Measurements from ENCODE around the gene RUSF1. TPM values are rescaled to one million over a fixed set of nuclear protein-coding genes. Genes with fewer than 3 reads are reported as not detected.

Gene RUSF1
- total RNA-seq, 6 donors from 2014 or later, result 46.8 to 132 (median 80.6) TPM

- 41 to 45% methylated on average over 9 of the region's 9 CpGs for WGBS, 2 donors
- ATAC-seq (ENCODE audit: low FRiP score in 2 of 2), result no peak
- H3K9me3 ChIP-seq, result peaks cover 0 to 4% (median 0%) of the 10 kb centered on the region in 4 donors
- no peak for DNase-seq
- H3K36me3 ChIP-seq, result no peaks in the 10 kb centered on the region
- H3K4me3 ChIP-seq, result no peak overlapping the region
- H3K27me3 ChIP-seq, result peaks cover 0 to 6% (median 0%) of the 10 kb centered on the region in 4 donors
- TF ChIP-seq POLR2A (IDR thresholded peaks at IDR 0.05) (no peak), CTCF (IDR thresholded peaks at IDR 0.05) (no peak), POLR2AphosphoS5 (IDR thresholded peaks at IDR 0.05) (no peak), EP300 (IDR thresholded peaks at IDR 0.05) (no peak)
- H3K27ac ChIP-seq, result no peak overlapping the region
- H3K4me1 ChIP-seq, result peaks cover 6 to 10% (median 7%) of the 10 kb centered on the region in 4 donors
Measured at GRCh38 chr16:31535737-31536136, 27.5 kb upstream of the RUSF1 start.

- no peaks in the 10 kb centered on the region for H3K9me3 ChIP-seq
- DNase-seq (no peak), ATAC-seq (ENCODE audit: low FRiP score in 2 of 2) (no peak)
- no peak for TF ChIP-seq POLR2A (IDR thresholded peaks at IDR 0.05)
- no peak for TF ChIP-seq CTCF (IDR thresholded peaks at IDR 0.05)
- no peak for TF ChIP-seq EP300 (IDR thresholded peaks at IDR 0.05)
- no peak for TF ChIP-seq POLR2AphosphoS5 (IDR thresholded peaks at IDR 0.05)
- no peaks in the 10 kb centered on the region for H3K36me3 ChIP-seq
- 71 to 81% methylated on average over 4 of the region's 4 CpGs for WGBS, 2 donors
- H3K4me3 ChIP-seq, result no peak overlapping the region
- H3K27me3 ChIP-seq, result peaks cover 0 to 7% (median 3%) of the 10 kb centered on the region in 4 donors
- peaks cover 6 to 29% (median 13%) of the 10 kb centered on the region in 4 donors for H3K4me1 ChIP-seq
- H3K27ac ChIP-seq, result no peak overlapping the region
Measured at GRCh38 chr16:31532896-31533295, 24.7 kb upstream of the RUSF1 start.

- Histone ChIP-seq H3K4me1 (peaks cover 0 to 21% (median 6%) of the 10 kb centered on the region in 4 donors), H3K36me3 (no peaks in the 10 kb centered on the region), H3K27ac (no peak overlapping the region), H3K4me3 (no peak overlapping the region), H3K9me3 (no peaks in the 10 kb centered on the region), H3K27me3 (peaks cover 0 to 7% (median 0%) of the 10 kb centered on the region in 4 donors)
- TF ChIP-seq POLR2A (IDR thresholded peaks at IDR 0.05) (no peak), EP300 (IDR thresholded peaks at IDR 0.05) (no peak), CTCF (IDR thresholded peaks at IDR 0.05) (no peak), POLR2AphosphoS5 (IDR thresholded peaks at IDR 0.05) (no peak)
- 63 to 74% methylated on average over 2 of the region's 2 CpGs for WGBS, 2 donors
- ATAC-seq (ENCODE audit: low FRiP score in 2 of 2) (no peak), DNase-seq (no peak)
Measured at GRCh38 chr16:31532120-31532519, 23.9 kb upstream of the RUSF1 start.

- Histone ChIP-seq H3K9me3 (no peaks in the 10 kb centered on the region), H3K4me1 (peaks cover 0 to 21% (median 6%) of the 10 kb centered on the region in 4 donors), H3K36me3 (no peaks in the 10 kb centered on the region), H3K4me3 (no peak overlapping the region), H3K27me3 (peaks cover 0 to 7% (median 0%) of the 10 kb centered on the region in 4 donors), H3K27ac (no peak overlapping the region)
- no peak for TF ChIP-seq EP300 (IDR thresholded peaks at IDR 0.05)
- no peak for TF ChIP-seq POLR2AphosphoS5 (IDR thresholded peaks at IDR 0.05)
- TF ChIP-seq POLR2A (IDR thresholded peaks at IDR 0.05), result no peak
- no peak for TF ChIP-seq CTCF (IDR thresholded peaks at IDR 0.05)
- WGBS, 2 donors, result 80 to 93% methylated on average over 1 of the region's 1 CpG
- no peak for DNase-seq
- ATAC-seq (ENCODE audit: low FRiP score in 2 of 2), result no peak
Measured at GRCh38 chr16:31531096-31531495, 22.9 kb upstream of the RUSF1 start.

GRCh38 chr16:31530405-31530804, 22.2 kb upstream of the RUSF1 start:
- peak overlapping the region in 2 of 4 donors; percentile 46 to 52 for H3K4me3 ChIP-seq
- H3K36me3 ChIP-seq, result no peaks in the 10 kb centered on the region
- no peak for ATAC-seq (ENCODE audit: low FRiP score in 2 of 2)
- peaks cover 0 to 7% (median 0%) of the 10 kb centered on the region in 4 donors for H3K27me3 ChIP-seq
- no peak for TF ChIP-seq POLR2A (IDR thresholded peaks at IDR 0.05)
- no peak for TF ChIP-seq EP300 (IDR thresholded peaks at IDR 0.05)
- TF ChIP-seq POLR2AphosphoS5 (IDR thresholded peaks at IDR 0.05), result no peak
- WGBS, 2 donors, result 67 to 86% methylated on average over 5 of the region's 5 CpGs
- H3K4me1 ChIP-seq, result peaks cover 0 to 21% (median 6%) of the 10 kb centered on the region in 4 donors
- DNase-seq, result no peak
- H3K9me3 ChIP-seq, result no peaks in the 10 kb centered on the region
- no peak overlapping the region for H3K27ac ChIP-seq
